PFSK-1 (cell line): Measurements from ENCODE around the gene JAK1.

ENCODE experiments used
- FOXP2 ChIP-seq: optimal IDR thresholded peaks from 2 replicates; pipeline ENCODE3; 2011; ENCODE audit warnings: borderline replicate concordance, control low read depth, inconsistent platforms; ENCODE audit not compliant: insufficient read depth; ENCODE audit errors: extremely low read length, extremely low read depth
- POLR2AphosphoS5 ChIP-seq: IDR thresholded peaks from 2 replicates; pipeline ENCODE4 v1.6.1; 2012; ENCODE audit warnings: low read depth, mild to moderate bottlenecking, control low read depth, low read length, moderate library complexity
- SIN3A ChIP-seq: IDR thresholded peaks from 2 replicates; pipeline ENCODE4 v1.6.1; 2012; ENCODE audit warnings: mild to moderate bottlenecking, low read length, moderate library complexity, borderline replicate concordance; ENCODE audit not compliant: insufficient read depth
- TAF1 ChIP-seq: IDR thresholded peaks from 2 replicates; pipeline ENCODE4 v1.6.1; 2012; ENCODE audit warnings: low read length, control low read depth, borderline replicate concordance; ENCODE audit not compliant: insufficient read depth
- TF ChIP-seq, protein P1 (sequence below), 2 experiments: IDR thresholded peaks; 2 replicates each; pipeline versions ENCODE4 v1.6.1 to v1.8.0; 2011 to 2012; ENCODE audit warnings: low read depth in 2 of 2, low read length in 2 of 2, control low read depth in 1 of 2, inconsistent platforms in 1 of 2, mild to moderate bottlenecking in 1 of 2, moderate library complexity in 1 of 2; ENCODE audit not compliant: insufficient read depth in 1 of 2

The JAK1 gene

DNA sequence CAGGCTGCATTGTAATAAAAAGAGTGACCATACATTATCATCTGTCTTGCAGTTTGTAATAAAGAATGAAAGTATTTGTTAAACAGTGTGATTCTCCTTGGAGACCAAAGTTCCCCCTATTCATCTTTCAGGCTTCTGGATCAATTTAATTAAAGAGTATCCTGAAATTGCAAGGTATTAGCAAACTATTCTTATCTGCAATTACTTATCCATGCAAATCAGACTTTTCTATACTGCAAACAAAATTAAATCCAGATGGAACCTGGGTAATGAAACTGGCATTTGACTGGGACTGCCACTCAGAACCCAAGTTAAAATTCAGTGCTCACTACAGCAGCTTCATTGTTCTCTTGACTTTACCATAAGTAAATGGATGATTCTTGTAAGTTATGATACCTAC lies 37.1 kb downstream of the JAK1 start:
- TF ChIP-seq, protein P1, sequence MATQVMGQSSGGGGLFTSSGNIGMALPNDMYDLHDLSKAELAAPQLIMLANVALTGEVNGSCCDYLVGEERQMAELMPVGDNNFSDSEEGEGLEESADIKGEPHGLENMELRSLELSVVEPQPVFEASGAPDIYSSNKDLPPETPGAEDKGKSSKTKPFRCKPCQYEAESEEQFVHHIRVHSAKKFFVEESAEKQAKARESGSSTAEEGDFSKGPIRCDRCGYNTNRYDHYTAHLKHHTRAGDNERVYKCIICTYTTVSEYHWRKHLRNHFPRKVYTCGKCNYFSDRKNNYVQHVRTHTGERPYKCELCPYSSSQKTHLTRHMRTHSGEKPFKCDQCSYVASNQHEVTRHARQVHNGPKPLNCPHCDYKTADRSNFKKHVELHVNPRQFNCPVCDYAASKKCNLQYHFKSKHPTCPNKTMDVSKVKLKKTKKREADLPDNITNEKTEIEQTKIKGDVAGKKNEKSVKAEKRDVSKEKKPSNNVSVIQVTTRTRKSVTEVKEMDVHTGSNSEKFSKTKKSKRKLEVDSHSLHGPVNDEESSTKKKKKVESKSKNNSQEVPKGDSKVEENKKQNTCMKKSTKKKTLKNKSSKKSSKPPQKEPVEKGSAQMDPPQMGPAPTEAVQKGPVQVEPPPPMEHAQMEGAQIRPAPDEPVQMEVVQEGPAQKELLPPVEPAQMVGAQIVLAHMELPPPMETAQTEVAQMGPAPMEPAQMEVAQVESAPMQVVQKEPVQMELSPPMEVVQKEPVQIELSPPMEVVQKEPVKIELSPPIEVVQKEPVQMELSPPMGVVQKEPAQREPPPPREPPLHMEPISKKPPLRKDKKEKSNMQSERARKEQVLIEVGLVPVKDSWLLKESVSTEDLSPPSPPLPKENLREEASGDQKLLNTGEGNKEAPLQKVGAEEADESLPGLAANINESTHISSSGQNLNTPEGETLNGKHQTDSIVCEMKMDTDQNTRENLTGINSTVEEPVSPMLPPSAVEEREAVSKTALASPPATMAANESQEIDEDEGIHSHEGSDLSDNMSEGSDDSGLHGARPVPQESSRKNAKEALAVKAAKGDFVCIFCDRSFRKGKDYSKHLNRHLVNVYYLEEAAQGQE (IDR thresholded peaks at IDR 0.05; ENCODE audit: insufficient read depth in 1 of 2, low read depth in 2 of 2, low read length in 2 of 2) = no peak
- no peak for TF ChIP-seq SIN3A
- no peak for TF ChIP-seq FOXP2
- TF ChIP-seq POLR2AphosphoS5 = no peak
- no peak for TF ChIP-seq TAF1

DNA sequence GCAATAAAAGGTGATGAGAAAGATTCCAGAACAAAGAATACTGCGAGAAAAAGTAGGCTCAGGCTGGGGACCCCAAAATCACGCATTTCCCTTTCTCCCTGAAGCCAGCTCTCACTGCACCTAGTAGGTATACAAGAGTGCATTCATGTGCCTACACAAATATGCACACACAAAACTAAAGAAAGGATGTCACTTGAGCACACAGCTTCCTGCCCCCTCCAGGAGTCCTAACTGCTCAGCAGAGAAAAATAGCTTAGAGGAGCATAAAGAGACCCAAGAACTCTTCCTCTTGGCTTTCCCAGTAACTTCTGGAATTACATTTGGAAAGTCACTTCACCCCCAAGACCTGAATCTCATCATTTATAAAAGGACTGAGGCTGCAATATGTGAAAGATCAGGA lies 38.0 kb downstream of the JAK1 start:
- TF ChIP-seq, protein P1 (IDR thresholded peaks at IDR 0.05; ENCODE audit: insufficient read depth in 1 of 2, low read depth in 2 of 2, low read length in 2 of 2) = no peak
- no peak for TF ChIP-seq POLR2AphosphoS5
- no peak for TF ChIP-seq TAF1
- TF ChIP-seq SIN3A = no peak
- TF ChIP-seq FOXP2 = no peak

DNA sequence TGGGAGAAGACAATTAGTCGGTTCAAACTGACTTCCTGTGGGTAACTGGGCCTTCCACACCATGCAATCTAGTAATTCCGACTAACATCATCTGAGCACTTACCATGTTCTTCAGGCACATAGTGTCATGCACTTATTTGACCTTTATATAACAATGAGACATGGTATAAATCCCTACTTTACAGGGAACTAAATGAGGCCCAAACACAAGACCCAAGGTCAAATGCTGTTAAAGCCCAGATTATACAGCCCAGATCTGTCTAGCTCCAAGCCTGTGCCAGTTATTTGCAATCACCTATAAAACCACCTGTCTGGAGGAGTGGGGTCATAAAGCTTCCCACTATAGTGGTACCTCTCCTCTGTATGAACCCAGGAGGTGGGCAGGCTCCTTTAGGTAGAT lies 40.8 kb downstream of the JAK1 start:
- TF ChIP-seq, protein P1 (IDR thresholded peaks at IDR 0.05; ENCODE audit: insufficient read depth in 1 of 2, low read depth in 2 of 2, low read length in 2 of 2) = no peak
- TF ChIP-seq SIN3A (no peak), FOXP2 (no peak), POLR2AphosphoS5 (no peak), TAF1 (no peak)

DNA sequence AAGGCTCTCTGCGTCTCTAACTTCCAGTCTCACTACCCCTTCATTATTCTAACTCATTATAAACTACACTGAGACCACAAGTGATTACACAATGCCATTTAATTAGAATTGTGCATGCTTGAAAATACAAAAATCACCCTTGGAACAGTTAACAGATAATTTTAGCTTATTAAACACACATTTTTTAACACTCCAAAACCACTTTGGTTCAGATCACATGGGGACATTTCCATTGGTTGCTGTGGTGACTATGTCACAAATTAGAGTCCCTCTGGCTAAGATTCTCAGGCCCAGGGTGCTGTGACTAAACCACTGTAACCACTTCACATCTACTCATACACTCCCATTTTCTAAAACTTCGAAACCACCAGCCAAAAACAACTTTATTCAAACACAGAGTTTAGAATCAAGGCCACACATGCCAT lies 43.0 kb downstream of the JAK1 start:
- TF ChIP-seq TAF1 (no peak), FOXP2 (no peak), SIN3A (no peak), POLR2AphosphoS5 (no peak)
- TF ChIP-seq, protein P1 (IDR thresholded peaks at IDR 0.05; ENCODE audit: insufficient read depth in 1 of 2, low read depth in 2 of 2, low read length in 2 of 2) = no peak

DNA sequence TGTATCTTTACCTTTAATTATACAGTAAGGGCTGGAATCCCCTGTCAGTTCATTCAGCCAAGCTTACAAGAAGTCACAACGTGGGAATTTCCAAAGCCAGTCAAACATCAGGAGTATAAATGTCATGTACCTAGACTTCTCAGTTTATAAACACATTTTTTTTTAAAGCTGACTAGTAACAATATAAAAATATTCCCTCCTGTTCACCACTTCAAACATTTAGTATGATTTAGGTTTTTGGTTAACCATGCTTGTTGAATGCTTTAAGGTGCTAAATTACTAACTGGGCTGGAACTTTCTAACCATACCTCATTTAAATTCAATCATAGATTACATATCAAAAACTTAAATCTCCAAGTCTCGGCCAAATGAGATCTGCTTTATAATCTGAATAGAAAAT lies 44.0 kb downstream of the JAK1 start:
- TF ChIP-seq, protein P1 (IDR thresholded peaks at IDR 0.05; ENCODE audit: insufficient read depth in 1 of 2, low read depth in 2 of 2, low read length in 2 of 2) = no peak
- TF ChIP-seq TAF1 (no peak), FOXP2 (no peak), POLR2AphosphoS5 (no peak), SIN3A (no peak)
